Right ventricle myocardium inferior (tissue), 1 donor: ENCODE results near the gene PPP2R5E. TPM values are rescaled to one million over a fixed set of nuclear protein-coding genes. Genes with fewer than 3 reads are reported as not detected.
"Not testable (repeated sequence)": the region's sequence is repeated elsewhere in the genome, so short reads cannot be mapped to it uniquely, and the experiment has no call there.

Source experiments
- ATAC-seq: fragments of 200-7000 bp; cut with Tn5 transposase; one replicate; pipeline ENCODE4 v1.9.1; 2020; ENCODE audit warnings: mild to moderate bottlenecking, moderate library complexity
- DNase-seq: peaks from one replicate; pipeline ENCODE4 v3.0.0; 2021; ENCODE audit errors: missing footprints
- intact Hi-C: fragments of 100-400 bp; cut with DNase I; formaldehyde crosslinking; loops from one replicate; pipeline ENCODE4 v1.11.0; 2022
- total RNA-seq: library from RNA; stranded (reverse); fragmentation: NEBNext Ultra II Directional; extraction: Animal tissue kit (Norgen Biotek cat#: 25700); gene quantifications from one replicate; pipeline ENCODE4 v1.2.1, GENCODE V29; 2021
- donor health status: DM: no; HTN: yes; CAD: no; lungs with severe emphysema.

The PPP2R5E gene
- total RNA-seq, 1 donor from 2014 or later = 36.3 TPM

DNA sequence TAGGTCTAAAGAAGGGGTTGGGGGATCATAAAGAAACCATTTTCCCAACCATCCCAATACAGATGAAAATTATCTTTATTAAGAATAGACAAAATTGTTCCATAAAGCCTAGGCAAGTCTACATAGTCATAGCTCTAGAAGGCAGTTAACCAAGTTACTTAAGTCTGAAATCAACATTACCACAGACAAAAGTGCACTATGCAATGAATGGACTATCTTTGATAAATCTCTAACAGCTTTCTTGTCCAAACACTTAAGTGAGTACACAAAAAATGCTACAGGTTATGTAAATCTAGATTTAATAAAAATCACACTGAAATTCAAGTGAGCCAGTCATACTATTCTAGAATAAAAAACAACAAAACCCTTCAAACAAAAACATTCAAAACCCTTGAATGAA is 137.5 kb downstream of the PPP2R5E start:
- DNase-seq (no peak), ATAC-seq (no peak)
- intact Hi-C loops = no loop called here

DNA sequence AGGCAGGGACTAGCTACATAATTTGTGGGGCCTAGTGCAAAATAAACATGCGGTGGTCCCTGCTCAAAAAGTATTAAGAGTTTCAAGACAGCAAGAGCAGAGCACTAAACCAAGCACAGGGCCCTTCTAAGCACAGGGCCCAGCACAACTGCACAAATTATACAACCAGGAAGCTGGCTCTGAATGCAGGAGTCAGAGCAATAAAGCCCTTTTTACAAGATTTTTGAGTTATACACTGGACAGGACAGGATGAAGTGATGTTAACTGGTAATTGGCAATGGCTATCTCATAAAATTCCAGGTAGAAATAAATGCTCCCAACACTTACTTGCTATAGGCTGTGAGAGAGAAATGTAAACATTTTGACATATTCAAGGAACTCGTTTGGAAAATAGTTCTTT is 138.3 kb downstream of the PPP2R5E start:
- no peak for DNase-seq
- intact Hi-C loops = no loop called here
- no peak for ATAC-seq

- DNase-seq = no peak
- intact Hi-C loops = no loop called here
- ATAC-seq = no peak
These were observed 141.5 kb downstream of the PPP2R5E start for GRCh38 chr14:63401646-63402045.

DNA sequence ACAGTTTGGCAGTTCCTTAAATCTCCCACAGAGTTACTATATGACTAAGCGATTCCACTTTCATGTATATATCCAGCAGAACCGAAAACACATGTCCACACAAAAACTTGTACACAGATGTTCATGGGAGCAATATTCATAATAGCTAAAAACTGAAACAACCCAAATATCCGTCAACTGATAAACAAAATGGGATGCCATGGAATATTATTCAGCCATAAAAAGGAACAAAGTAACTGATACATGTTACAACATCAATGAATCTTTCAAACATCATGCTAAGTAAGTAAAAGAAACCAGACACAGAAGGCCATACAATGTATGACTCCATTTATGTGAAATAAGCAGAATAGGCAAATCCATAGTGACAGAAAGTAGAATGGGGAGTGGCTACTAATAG is 144.2 kb downstream of the PPP2R5E start:
- ATAC-seq = no peak
- intact Hi-C loops = no loop called here
- DNase-seq = no peak

DNA sequence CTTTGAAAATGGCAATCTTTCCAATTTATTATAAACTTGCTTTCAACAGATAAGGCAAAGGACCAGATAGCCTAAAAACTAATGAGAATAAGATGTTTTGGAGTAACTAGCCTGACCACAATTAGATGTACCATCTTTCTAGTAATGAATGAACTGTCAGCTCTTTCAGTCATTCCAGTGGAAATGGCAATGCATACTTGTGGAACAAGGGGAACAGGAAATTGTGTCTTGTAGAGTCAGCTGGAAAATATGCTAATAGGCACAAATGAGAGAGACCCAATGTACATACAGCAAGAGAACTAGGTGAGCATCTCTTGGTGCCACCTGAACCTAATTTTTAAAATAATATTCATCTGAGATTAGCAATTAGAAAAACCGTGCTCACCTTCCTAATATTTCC is 148.3 kb downstream of the PPP2R5E start:
- ATAC-seq = no peak
- intact Hi-C loops = no loop called here
- no peak for DNase-seq

- DNase-seq = no peak
- intact Hi-C loops = no loop called here
- no peak for ATAC-seq
These were observed 148.7 kb downstream of the PPP2R5E start for GRCh38 chr14:63394432-63394831.

DNA sequence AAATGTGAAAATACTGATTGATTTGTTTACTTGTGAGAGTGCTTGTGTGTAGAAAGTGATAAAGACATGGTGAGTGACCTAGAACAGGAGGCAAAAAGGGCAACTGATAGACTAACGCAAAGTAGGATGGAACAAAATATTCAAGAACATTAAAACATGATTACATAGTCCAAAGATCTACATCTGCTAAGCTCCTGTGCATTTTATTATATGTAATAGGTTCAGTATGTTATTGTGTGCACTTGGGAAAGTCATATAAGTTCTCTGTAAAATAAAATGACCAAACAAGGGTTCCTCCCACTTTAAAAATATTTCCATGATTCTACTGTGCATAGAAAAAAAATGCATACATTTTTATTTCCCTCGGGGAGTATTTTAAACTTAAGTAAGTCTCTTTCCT is 150.2 kb downstream of the PPP2R5E start:
- ATAC-seq (no peak), DNase-seq (no peak)
- intact Hi-C loops = no loop called here

DNA sequence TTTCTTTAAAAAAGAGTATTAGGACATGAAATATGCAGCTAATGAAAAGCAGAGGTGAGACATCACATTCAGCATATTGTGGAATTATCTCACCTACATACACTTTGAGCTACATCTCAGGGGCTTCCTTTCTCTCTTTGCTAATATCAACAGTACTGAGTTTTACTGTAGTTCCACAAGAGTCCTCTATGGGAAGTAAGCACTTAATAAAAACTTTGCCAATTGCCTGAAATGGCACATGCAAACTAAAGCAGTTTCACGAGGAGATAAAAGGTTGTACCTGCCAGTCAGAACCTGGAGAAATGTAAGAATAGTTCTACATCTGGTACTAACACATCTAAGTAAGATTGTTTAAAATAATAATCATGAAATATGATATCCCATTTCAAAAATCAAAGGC is 150.9 kb downstream of the PPP2R5E start:
- ATAC-seq (no peak), DNase-seq (no peak)
- intact Hi-C loops = no loop called here

DNA sequence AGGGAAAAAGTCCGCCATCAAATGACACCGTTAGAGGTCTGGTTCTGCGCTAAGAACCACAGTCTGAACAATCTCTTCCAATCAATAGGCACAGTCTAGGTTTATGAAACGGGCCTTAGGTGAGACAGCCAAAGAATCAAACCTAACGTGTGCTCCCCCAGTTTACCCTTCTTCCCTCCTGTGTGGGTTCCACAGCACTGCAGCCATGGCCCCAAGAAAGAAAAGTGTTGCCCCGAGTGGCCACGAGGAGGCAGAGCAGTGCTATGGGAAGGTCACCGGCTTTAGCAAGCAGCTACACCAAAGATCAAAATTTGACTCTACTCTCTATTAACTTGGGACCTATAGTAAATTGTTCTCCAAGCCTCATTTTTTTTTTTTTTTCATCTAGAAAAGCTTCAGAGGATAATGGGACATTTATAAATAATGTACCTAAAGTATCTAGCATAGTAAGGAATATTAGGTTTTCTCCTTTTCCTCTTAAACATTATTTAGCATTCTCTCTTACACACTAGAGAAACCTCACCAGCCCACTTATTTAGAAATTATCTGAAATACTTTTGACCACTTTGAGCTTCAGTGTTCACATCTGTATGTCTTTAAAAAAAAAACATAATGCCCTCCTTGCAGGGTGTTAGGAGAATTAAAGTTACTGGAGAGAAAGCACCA is 154.3 kb downstream of the PPP2R5E start:
- DNase-seq (no peak), ATAC-seq (peak; percentile 76)
- intact Hi-C loops = loop anchor here (1.0 to 5.0 kb wide), 3 partner anchors 154 to 378 kb away; partner anchors contain the start of genes PPP2R5E and WDR89

DNA sequence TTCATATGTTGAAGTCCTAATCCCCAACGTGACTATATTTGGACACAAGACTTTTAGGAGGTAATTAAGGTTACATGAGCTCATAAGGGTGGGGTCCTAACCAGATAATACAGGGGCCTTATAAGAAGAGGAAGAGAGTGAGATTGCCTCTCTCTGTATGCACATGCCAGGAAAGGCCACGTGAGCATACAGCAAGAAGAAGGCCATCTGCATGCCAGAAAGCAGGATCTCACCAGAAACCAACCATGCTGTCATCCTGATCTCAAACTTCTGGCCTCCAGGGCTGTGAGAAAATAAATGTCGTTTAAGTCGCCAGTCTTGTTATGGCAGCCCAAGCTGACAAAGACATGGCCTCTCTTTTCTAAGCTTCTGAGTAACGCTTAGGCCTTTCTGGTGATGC is 155.5 kb downstream of the PPP2R5E start:
- no peak for ATAC-seq

GRCh38 chr14:63383776-63384367 is 159.3 kb downstream of the PPP2R5E start:
- DNase-seq (no peak), ATAC-seq (no peak)
- intact Hi-C loops = no loop called here

More for the DNA sequence above, 155.5 kb downstream of the PPP2R5E start:
- no peak for DNase-seq
- intact Hi-C loops = loop anchor here (1.0 to 5.0 kb wide), 3 partner anchors 156 to 380 kb away; partner anchors contain the start of genes PPP2R5E and WDR89

DNA sequence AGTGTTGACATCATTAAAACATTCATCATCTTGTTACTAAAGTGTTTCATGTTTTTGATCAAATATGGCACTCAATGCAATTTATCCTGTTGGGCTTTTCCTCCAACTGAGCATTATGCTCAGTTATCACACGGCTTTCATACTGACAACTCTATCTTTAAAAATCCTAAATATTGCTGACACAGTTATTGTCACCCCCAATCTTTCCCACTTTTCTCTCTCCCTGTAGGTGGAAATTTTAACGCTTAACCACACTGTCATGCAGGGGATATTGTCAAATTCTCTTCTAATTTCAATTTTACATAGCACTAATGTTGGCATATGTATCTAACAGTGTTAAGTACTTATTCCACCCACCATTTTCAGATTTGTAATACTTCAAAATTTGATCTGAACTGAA is 164.7 kb downstream of the PPP2R5E start:
- ATAC-seq = no peak
- intact Hi-C loops = no loop called here
- DNase-seq = no peak

DNA sequence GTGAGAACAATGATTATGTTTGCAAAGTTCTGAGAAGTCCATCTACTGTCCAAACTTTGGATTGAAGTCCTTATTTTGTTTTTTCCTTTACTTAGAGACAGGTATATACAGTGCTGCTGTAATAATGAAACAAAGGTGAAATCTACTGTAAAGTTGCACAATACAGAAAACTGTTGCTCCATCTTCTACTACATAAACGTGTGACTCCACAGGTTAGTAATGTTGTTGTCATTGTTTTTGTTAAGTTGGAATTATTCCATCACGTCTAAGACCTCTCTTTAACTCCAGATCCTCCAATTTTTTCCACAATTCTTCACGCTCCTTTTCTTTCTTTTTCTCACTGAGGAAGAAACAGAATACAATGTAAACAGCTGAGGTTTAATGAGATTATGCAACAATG is 167.4 kb downstream of the PPP2R5E start:
- intact Hi-C loops = no loop called here
- no peak for DNase-seq

DNA sequence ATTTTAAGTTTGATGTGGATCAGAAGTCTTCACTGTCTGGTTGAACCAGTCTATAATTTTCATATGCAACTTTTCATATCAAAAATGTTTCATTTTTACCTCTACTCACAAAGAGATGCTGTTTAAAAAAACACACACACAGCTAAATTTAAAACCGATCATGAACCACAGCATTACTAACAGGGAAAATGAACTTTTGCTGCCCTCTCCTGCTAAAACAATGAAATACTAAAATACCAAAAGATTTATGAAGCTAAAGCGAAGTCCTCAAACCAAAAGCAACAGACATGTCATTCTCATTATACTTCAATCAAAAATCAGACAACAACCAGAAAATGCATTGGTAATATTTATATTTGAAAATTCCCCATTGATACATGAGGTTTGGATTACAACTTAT is 171.6 kb downstream of the PPP2R5E start:
- DNase-seq, ATAC-seq, intact Hi-C loops: not testable (repeated sequence)

More for the DNA sequence above, 167.4 kb downstream of the PPP2R5E start:
- ATAC-seq = no peak

DNA sequence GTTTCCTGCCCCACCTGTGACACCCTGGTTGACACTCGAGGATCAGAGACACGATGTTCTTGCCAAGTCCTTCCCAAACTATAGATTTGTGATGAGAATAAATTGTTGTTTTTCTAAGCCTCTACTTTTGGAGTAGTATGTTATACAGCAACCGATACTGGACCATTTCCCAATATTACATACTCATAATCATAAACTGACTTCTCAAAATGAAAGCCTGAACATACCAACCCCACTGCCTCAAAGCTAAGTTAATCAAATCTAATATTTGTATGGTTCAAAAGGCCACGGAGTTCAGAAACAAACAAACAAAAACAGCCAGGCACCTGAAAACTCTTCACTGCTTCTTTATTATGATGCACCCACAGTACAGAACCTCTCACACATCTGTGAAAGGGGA is 172.1 kb downstream of the PPP2R5E start:
- no peak for DNase-seq
- no peak for ATAC-seq
- intact Hi-C loops = no loop called here

DNA sequence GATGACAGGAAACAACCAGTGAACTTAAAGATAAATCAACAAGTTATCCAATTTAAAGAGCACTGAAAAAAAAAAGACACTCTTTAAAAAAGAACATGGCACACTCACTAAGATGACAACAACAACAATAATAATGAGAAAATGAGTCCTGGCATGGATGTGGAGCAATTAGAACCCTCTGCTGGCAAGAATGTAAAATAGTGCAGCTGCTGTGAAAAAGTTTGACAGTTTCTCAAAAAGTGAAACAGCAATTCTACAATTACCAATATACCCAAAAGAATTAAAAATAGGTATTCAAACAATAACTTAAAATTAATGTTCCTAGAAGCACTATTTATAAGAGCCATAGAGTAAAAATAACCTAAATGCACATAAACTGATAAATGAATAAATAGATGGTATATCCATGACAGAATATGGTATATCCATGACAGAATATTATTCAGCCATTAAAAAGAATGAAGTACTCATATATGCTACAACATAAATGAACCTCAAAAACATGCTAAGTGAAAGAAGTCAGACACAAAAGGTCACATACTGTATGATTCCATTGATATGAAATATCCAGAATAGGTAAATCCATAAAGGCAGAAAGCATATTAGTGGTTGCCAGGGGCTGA is 175.3 kb downstream of the PPP2R5E start:
- no peak for DNase-seq
- intact Hi-C loops = no loop called here
- no peak for ATAC-seq

GRCh38 chr14:63362389-63362819 is 180.8 kb downstream of the PPP2R5E start:
- DNase-seq (no peak), ATAC-seq (no peak)
- intact Hi-C loops = no loop called here

GRCh38 chr14:63361790-63362189 is 181.4 kb downstream of the PPP2R5E start:
- ATAC-seq = no peak
- no peak for DNase-seq
- intact Hi-C loops = no loop called here

DNA sequence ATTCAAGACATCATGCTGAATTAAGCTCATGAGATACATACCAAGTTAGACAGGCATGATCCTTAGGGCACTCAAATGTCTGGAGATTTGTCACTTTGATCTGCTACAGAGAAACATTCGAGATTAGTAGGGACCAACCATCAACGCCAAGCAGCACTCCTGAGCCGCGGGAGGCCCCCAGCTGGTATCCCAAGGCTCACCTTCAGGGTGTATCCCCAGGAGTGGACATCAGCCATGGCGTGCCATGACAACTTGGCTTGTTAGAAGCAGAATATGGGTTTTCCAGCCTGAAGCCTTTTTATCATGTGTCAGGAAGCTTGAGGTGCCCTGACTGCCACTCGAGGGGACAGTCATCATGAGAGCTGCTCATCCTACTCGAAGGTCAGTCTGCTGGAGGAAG is 185.3 kb downstream of the PPP2R5E start:
- no peak for ATAC-seq
- intact Hi-C loops = no loop called here
- DNase-seq = no peak

DNA sequence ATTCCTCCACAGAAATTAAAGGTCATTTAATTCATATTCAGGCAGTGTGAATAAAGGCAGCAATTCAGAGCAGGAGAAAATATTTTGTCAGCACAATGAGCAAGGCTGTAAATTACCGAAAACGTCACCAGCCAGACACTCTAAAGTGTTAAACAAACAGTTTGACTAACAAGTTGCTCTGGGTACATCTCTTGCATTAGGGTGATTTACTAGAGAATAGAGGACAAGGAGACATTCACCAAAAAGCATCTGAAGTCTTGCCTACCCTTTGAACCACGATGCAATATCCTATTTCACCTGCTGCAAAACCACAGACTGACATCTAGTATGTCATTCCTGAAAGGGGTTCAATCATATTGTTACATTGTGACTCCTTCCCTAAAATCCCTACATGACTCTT is 197.4 kb downstream of the PPP2R5E start:
- intact Hi-C loops = no loop called here
- ATAC-seq = no peak
- DNase-seq = no peak
